IPS-15b (cell line): Measurements from ENCODE around the gene CHST11.

Experiments used
- H3K27me3 ChIP-seq: one replicate; pipeline ENCODE4 v1.6.1; 2013; ENCODE audit warnings: low read length; ENCODE audit not compliant: control insufficient read depth, insufficient read depth
- H3K36me3 ChIP-seq: one replicate; pipeline ENCODE4 v1.6.1; 2013; ENCODE audit warnings: low read length; ENCODE audit not compliant: control insufficient read depth, insufficient read depth
- H3K4me1 ChIP-seq: one replicate; pipeline ENCODE4 v1.6.1; 2013; ENCODE audit warnings: mild to moderate bottlenecking, low read length; ENCODE audit not compliant: control insufficient read depth, insufficient read depth
- H3K4me3 ChIP-seq: one replicate; pipeline ENCODE4 v1.5.1; 2013; ENCODE audit warnings: low read depth, low read length
- H3K9ac ChIP-seq: one replicate; pipeline ENCODE4 v1.6.1; 2013; ENCODE audit warnings: low read depth, mild to moderate bottlenecking, low read length
- H3K9me3 ChIP-seq: one replicate; pipeline ENCODE4 v1.6.1; 2013; ENCODE audit warnings: mild to moderate bottlenecking, low read length; ENCODE audit not compliant: control insufficient read depth, insufficient read depth

Gene CHST11

GRCh38 chr12:104687823-104688573 is 231.2 kb downstream of the CHST11 start:
- Histone ChIP-seq H3K4me1 (no peaks in the 10 kb centered on the region), H3K27me3 (no peaks in the 10 kb centered on the region), H3K36me3 (peaks cover 4% of the 10 kb centered on the region), H3K9ac (no peak overlapping the region), H3K9me3 (no peaks in the 10 kb centered on the region), H3K4me3 (no peak overlapping the region)

GRCh38 chr12:104689635-104690034 is 232.9 kb downstream of the CHST11 start:
- Histone ChIP-seq H3K4me3 (no peak overlapping the region), H3K27me3 (no peaks in the 10 kb centered on the region), H3K36me3 (peaks cover 6% of the 10 kb centered on the region), H3K4me1 (no peaks in the 10 kb centered on the region), H3K9ac (no peak overlapping the region), H3K9me3 (no peaks in the 10 kb centered on the region)

GRCh38 chr12:104691721-104692556 is 235.2 kb downstream of the CHST11 start:
- no peak overlapping the region for H3K9ac ChIP-seq
- no peak overlapping the region for H3K4me3 ChIP-seq
- no peaks in the 10 kb centered on the region for H3K27me3 ChIP-seq
- H3K4me1 ChIP-seq: no peaks in the 10 kb centered on the region
- H3K9me3 ChIP-seq: no peaks in the 10 kb centered on the region
- H3K36me3 ChIP-seq: peaks cover 6% of the 10 kb centered on the region

GRCh38 chr12:104692557-104693218 is 235.9 kb downstream of the CHST11 start:
- H3K9ac ChIP-seq: no peak overlapping the region
- H3K4me1 ChIP-seq: no peaks in the 10 kb centered on the region
- H3K27me3 ChIP-seq: no peaks in the 10 kb centered on the region
- H3K36me3 ChIP-seq: peaks cover 6% of the 10 kb centered on the region
- H3K4me3 ChIP-seq: no peak overlapping the region
- H3K9me3 ChIP-seq: no peaks in the 10 kb centered on the region

GRCh38 chr12:104693493-104693892 is 236.7 kb downstream of the CHST11 start:
- Histone ChIP-seq H3K4me1 (no peaks in the 10 kb centered on the region), H3K4me3 (no peak overlapping the region), H3K27me3 (no peaks in the 10 kb centered on the region), H3K36me3 (peaks cover 6% of the 10 kb centered on the region), H3K9ac (no peak overlapping the region), H3K9me3 (no peaks in the 10 kb centered on the region)

GRCh38 chr12:104694161-104694560 is 237.4 kb downstream of the CHST11 start:
- no peak overlapping the region for H3K4me3 ChIP-seq
- H3K9ac ChIP-seq: no peak overlapping the region
- H3K9me3 ChIP-seq: no peaks in the 10 kb centered on the region
- no peaks in the 10 kb centered on the region for H3K27me3 ChIP-seq
- peaks cover 6% of the 10 kb centered on the region for H3K36me3 ChIP-seq
- H3K4me1 ChIP-seq: no peaks in the 10 kb centered on the region

- Histone ChIP-seq H3K9ac (no peak overlapping the region), H3K9me3 (no peaks in the 10 kb centered on the region), H3K4me1 (no peaks in the 10 kb centered on the region), H3K4me3 (no peak overlapping the region), H3K36me3 (peaks cover 6% of the 10 kb centered on the region), H3K27me3 (no peaks in the 10 kb centered on the region)
Measured at GRCh38 chr12:104694711-104695110, 238.0 kb downstream of the CHST11 start.

GRCh38 chr12:104695453-104696148 is 238.9 kb downstream of the CHST11 start:
- H3K4me1 ChIP-seq: no peaks in the 10 kb centered on the region
- no peak overlapping the region for H3K4me3 ChIP-seq
- H3K9me3 ChIP-seq: no peaks in the 10 kb centered on the region
- peaks cover 6% of the 10 kb centered on the region for H3K36me3 ChIP-seq
- no peaks in the 10 kb centered on the region for H3K27me3 ChIP-seq
- no peak overlapping the region for H3K9ac ChIP-seq

GRCh38 chr12:104697186-104697585 is 240.4 kb downstream of the CHST11 start:
- peaks cover 6% of the 10 kb centered on the region for H3K36me3 ChIP-seq
- H3K9ac ChIP-seq: no peak overlapping the region
- no peak overlapping the region for H3K4me3 ChIP-seq
- H3K27me3 ChIP-seq: no peaks in the 10 kb centered on the region
- no peaks in the 10 kb centered on the region for H3K4me1 ChIP-seq
- no peaks in the 10 kb centered on the region for H3K9me3 ChIP-seq

- Histone ChIP-seq H3K9me3 (no peaks in the 10 kb centered on the region), H3K4me1 (no peaks in the 10 kb centered on the region), H3K27me3 (no peaks in the 10 kb centered on the region), H3K9ac (no peak overlapping the region), H3K4me3 (no peak overlapping the region), H3K36me3 (no peaks in the 10 kb centered on the region)
Measured at GRCh38 chr12:104698871-104699270, 242.1 kb downstream of the CHST11 start.

- Histone ChIP-seq H3K36me3 (no peaks in the 10 kb centered on the region), H3K9ac (no peak overlapping the region), H3K27me3 (no peaks in the 10 kb centered on the region), H3K4me3 (no peak overlapping the region), H3K9me3 (no peaks in the 10 kb centered on the region), H3K4me1 (no peaks in the 10 kb centered on the region)
Measured at GRCh38 chr12:104699489-104700190, 242.9 kb downstream of the CHST11 start.
